Tibial artery (tissue), 4 donors: Measurements from ENCODE around the gene C1QL1.
A peak's percentile ranks its signal among the peaks of the same experiment; 100 is the strongest.

Source experiments
- DNase-seq, 2 donors: peaks; one replicate each; pipeline ENCODE4 v3.0.0-alpha.2; 2019
- H3K27ac ChIP-seq, 2 donors: fragments of 200-600 bp; sonication (generic) in 1 of 2; 1 replicate in 1 of 2; 2 replicates in 1 of 2; pipeline ENCODE4 v1.5.1; 2018 to 2019; ENCODE audit warnings: mild to moderate bottlenecking in 1 of 2
- H3K27me3 ChIP-seq, 2 donors: fragments of 200-600 bp; sonication (generic) in 1 of 2; one replicate each; pipeline versions ENCODE4 v1.5.1 to v1.6.0; 2016 to 2019
- H3K36me3 ChIP-seq, 3 donors: fragments of 200-600 bp; sonication (generic) in 2 of 3; one replicate each; pipeline ENCODE4 v1.5.1; 2016 to 2019; ENCODE audit warnings: mild to moderate bottlenecking in 2 of 3
- H3K4me1 ChIP-seq, 4 donors: fragments of 200-600 bp; sonication (generic) in 2 of 4; 1 replicate in 3 of 4; 2 replicates in 1 of 4; pipeline ENCODE4 v1.5.1; 2016 to 2019
- H3K4me3 ChIP-seq, 2 donors: fragments of 200-600 bp; sonication (generic) in 1 of 2; 1 replicate in 1 of 2; 2 replicates in 1 of 2; pipeline ENCODE4 v1.5.1; 2018 to 2019; ENCODE audit warnings: mild to moderate bottlenecking in 2 of 2
- H3K9me3 ChIP-seq, 3 donors: fragments of 200-600 bp; sonication (generic) in 1 of 3; one replicate each; pipeline ENCODE4 v1.5.1; 2016 to 2019
- intact Hi-C: fragments of 100-400 bp; cut with DNase I; formaldehyde crosslinking; loops from one replicate; pipeline ENCODE4 v1.15.0; 2023; ENCODE audit warnings: low total_unique reads
- TF ChIP-seq, protein P1 (sequence below), 2 experiments: fragments of 200-600 bp in 1 of 2; fragments of 450-650 bp in 1 of 2; IDR thresholded peaks; one replicate each; pipeline ENCODE4 v1.5.1; 2017 to 2019; ENCODE audit warnings: antibody characterized with exemption in 2 of 2, mild to moderate bottlenecking in 1 of 2, moderate library complexity in 1 of 2

The C1QL1 gene

GRCh38 chr17:44968225-44969143 is at the start of gene C1QL1:
C1QL1 (minus strand) TSS chr17:44968303; CDS start chr17:44968048, 255 bp downstream.
- peaks cover 10 to 50% of the 10 kb centered on the region in 2 donors for H3K27me3 ChIP-seq

GRCh38 chr17:45016823-45017222 is 48.7 kb upstream of the C1QL1 start:
- peaks cover 0 to 3% of the 10 kb centered on the region in 2 donors for H3K27me3 ChIP-seq
- peaks cover 0 to 38% (median 25%) of the 10 kb centered on the region in 4 donors for H3K4me1 ChIP-seq
- H3K36me3 ChIP-seq: no peaks in the 10 kb centered on the region
- H3K27ac ChIP-seq: no peak overlapping the region
- TF ChIP-seq, protein P1, sequence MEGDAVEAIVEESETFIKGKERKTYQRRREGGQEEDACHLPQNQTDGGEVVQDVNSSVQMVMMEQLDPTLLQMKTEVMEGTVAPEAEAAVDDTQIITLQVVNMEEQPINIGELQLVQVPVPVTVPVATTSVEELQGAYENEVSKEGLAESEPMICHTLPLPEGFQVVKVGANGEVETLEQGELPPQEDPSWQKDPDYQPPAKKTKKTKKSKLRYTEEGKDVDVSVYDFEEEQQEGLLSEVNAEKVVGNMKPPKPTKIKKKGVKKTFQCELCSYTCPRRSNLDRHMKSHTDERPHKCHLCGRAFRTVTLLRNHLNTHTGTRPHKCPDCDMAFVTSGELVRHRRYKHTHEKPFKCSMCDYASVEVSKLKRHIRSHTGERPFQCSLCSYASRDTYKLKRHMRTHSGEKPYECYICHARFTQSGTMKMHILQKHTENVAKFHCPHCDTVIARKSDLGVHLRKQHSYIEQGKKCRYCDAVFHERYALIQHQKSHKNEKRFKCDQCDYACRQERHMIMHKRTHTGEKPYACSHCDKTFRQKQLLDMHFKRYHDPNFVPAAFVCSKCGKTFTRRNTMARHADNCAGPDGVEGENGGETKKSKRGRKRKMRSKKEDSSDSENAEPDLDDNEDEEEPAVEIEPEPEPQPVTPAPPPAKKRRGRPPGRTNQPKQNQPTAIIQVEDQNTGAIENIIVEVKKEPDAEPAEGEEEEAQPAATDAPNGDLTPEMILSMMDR (IDR thresholded peaks at IDR 0.05): no peak
- DNase-seq: no peak
- no peaks in the 10 kb centered on the region for H3K9me3 ChIP-seq
- H3K4me3 ChIP-seq: no peak overlapping the region
- intact Hi-C loops: no loop called here

More at GRCh38 chr17:44968225-44969143, at the start of gene C1QL1:
- no peaks in the 10 kb centered on the region for H3K36me3 ChIP-seq
- H3K27ac ChIP-seq: no peak within 1 kb of the TSS
- peak; percentile 87 to 94 for DNase-seq
- TF ChIP-seq, protein P1 (IDR thresholded peaks at IDR 0.05): peak in 1 of 2 experiments; percentile 5
- H3K4me3 ChIP-seq: peak within 1 kb of the TSS; percentile 44 to 50
- intact Hi-C loops: no loop called here
- no peaks in the 10 kb centered on the region for H3K9me3 ChIP-seq
- H3K4me1 ChIP-seq: peaks cover 0 to 44% (median 30%) of the 10 kb centered on the region in 4 donors

DNA sequence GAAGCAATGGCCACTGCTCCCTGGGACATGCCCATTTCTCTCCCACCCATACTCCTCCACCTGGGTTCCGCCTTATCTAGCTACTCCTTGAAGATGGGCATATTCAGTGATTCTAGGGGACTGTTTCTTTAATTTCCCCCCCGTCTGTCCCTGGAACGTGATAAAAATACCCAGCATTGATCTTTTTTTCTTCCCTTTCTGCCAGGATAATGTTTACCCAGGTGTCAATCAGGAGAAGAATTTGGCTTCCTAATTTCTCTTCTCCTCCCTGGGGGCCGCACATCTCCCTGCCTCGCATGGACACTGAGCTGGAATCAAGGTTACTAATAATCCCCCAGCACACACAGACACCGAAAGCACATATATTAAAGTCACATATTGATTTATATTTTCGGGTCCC is 48.1 kb upstream of the C1QL1 start:
- TF ChIP-seq, protein P1 (IDR thresholded peaks at IDR 0.05): no peak
- H3K9me3 ChIP-seq: no peaks in the 10 kb centered on the region
- DNase-seq: no peak
- H3K4me1 ChIP-seq: peaks cover 0 to 32% (median 20%) of the 10 kb centered on the region in 4 donors
- no peak overlapping the region for H3K4me3 ChIP-seq
- no peak overlapping the region for H3K27ac ChIP-seq
- intact Hi-C loops: no loop called here
- H3K27me3 ChIP-seq: peaks cover 0 to 3% of the 10 kb centered on the region in 2 donors
- H3K36me3 ChIP-seq: no peaks in the 10 kb centered on the region

GRCh38 chr17:45013021-45013997 is 45.2 kb upstream of the C1QL1 start:
- H3K27ac ChIP-seq: peak overlapping the region in 1 of 2 donors; percentile 28
- DNase-seq: no peak
- no peaks in the 10 kb centered on the region for H3K9me3 ChIP-seq
- H3K4me1 ChIP-seq: peaks cover 0 to 9% (median 4%) of the 10 kb centered on the region in 4 donors
- intact Hi-C loops: no loop called here
- no peaks in the 10 kb centered on the region for H3K36me3 ChIP-seq
- H3K27me3 ChIP-seq: peaks cover 0 to 9% of the 10 kb centered on the region in 2 donors
- TF ChIP-seq, protein P1 (IDR thresholded peaks at IDR 0.05): no peak
- H3K4me3 ChIP-seq: no peak overlapping the region

DNA sequence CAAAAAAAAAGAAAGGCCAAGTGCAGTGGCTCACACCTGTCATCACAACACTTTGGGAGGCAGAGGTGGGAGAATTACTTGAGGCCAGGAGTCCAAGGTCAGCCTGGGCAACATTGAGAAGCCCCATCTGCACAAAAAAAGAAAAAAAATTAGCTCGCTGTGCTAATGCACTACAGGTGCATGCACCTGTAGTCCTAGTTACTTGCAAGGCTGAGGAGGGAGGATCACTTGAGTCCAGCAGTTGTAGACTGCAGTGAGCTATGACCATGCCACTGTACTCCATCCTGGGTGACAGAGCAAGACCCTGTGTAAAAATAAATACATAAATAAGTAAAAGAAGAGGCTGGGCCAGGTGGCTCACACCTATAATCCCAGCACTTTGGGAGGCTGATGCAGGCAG is 43.7 kb upstream of the C1QL1 start:
- intact Hi-C loops: no loop called here

More for the DNA sequence above, 43.7 kb upstream of the C1QL1 start:
- TF ChIP-seq, protein P1 (IDR thresholded peaks at IDR 0.05): no peak
- no peak overlapping the region for H3K27ac ChIP-seq
- no peak for DNase-seq
- no peaks in the 10 kb centered on the region for H3K36me3 ChIP-seq
- H3K4me3 ChIP-seq: no peak overlapping the region
- no peaks in the 10 kb centered on the region for H3K9me3 ChIP-seq
- H3K27me3 ChIP-seq: peaks cover 0 to 11% of the 10 kb centered on the region in 2 donors
- H3K4me1 ChIP-seq: peaks cover 0 to 9% (median 2%) of the 10 kb centered on the region in 4 donors
